ENCODE results near the gene SSTR5. TPM values are rescaled to one million over a fixed set of nuclear protein-coding genes. Genes with fewer than 3 reads are reported as not detected.

The SSTR5 gene
- total and polyA plus RNA-seq, 12 donors: 0.17 to 14.4 (median 2.5) TPM; not detected in 2

DNA sequence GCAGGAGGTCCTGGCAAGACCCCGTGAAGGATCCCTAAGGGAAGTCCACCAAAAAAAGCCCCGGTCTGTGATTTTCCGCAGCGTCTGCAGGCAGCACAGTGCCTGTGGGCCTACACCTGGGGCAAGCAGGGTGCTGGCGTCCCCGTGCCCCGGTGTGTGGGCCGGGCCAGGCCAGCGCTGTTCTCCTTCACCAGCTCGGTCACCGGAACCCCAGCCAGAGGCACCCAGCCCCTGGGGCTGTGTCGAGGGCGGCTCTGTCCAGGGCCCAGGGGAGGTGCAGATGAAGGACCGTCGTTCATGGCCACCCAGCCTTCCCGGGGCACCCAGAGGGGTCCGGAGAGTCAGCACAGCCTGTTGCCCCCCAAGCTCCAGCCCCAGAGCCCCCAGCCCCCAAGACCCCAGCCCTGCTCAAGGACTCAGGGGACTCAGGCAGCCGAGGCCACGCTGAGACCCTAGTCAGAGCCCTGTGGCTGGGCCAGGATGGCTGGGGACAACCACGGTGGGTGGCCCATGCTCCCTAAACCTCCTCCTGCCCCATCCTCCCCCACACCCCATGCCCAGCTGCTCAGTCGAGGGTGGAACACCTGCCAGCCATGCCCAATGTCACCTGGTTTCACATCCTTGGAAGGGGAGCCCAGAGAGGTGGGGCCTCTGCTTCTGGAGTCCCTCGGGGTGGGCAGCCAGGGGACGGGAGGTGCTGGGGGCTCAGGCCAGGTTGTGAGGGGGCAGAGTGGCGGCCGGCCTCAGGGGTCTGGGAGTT, 29.2 kb downstream of the SSTR5 start:
- 60 to 65% (median 65%) methylated on average over 6 to 25 of the region's 25 CpGs for WGBS, 4 donors

DNA sequence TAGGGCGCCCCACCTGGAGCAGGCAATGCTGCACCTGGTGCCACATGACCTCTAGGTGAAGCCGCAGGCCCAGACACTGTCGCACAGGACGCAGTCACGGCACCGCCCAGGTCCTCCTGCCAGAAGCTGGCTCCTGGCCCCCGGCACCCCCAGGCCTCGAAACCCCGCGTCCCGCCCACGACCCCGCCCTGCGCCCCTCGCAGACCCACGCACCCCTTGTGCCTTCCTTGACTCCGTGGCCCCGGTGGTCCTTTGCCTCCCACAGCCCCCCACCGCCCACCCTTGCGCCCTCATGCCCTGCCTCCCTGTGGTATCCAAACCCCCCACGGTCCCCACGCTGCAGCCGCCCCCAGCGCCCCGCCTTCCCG, 29.8 kb downstream of the SSTR5 start:
- WGBS, 4 donors: 21 to 58% (median 49%) methylated on average over 2 to 26 of the region's 26 CpGs
- H3K36me3 ChIP-seq (replicated peaks in 1 of 2): no peaks in the 10 kb centered on the region
- H3K4me1 ChIP-seq (replicated peaks in 1 of 2): peaks cover 0 to 13% of the 10 kb centered on the region in 2 donors
- no peak overlapping the region for H3K27ac ChIP-seq
- TF ChIP-seq, protein P1, sequence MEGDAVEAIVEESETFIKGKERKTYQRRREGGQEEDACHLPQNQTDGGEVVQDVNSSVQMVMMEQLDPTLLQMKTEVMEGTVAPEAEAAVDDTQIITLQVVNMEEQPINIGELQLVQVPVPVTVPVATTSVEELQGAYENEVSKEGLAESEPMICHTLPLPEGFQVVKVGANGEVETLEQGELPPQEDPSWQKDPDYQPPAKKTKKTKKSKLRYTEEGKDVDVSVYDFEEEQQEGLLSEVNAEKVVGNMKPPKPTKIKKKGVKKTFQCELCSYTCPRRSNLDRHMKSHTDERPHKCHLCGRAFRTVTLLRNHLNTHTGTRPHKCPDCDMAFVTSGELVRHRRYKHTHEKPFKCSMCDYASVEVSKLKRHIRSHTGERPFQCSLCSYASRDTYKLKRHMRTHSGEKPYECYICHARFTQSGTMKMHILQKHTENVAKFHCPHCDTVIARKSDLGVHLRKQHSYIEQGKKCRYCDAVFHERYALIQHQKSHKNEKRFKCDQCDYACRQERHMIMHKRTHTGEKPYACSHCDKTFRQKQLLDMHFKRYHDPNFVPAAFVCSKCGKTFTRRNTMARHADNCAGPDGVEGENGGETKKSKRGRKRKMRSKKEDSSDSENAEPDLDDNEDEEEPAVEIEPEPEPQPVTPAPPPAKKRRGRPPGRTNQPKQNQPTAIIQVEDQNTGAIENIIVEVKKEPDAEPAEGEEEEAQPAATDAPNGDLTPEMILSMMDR (IDR thresholded peaks at IDR 0.05): no peak
- no peak for TF ChIP-seq POLR2A (IDR thresholded peaks at IDR 0.05)
- no peaks in the 10 kb centered on the region for H3K9me3 ChIP-seq (replicated peaks in 1 of 3)
- no peak for DNase-seq
- H3K4me3 ChIP-seq: no peak overlapping the region
- H3K27me3 ChIP-seq: peaks cover 12% of the 10 kb centered on the region
- intact Hi-C loops (cut with DNase I): loop anchor here in 1 of 2 donors (2.0 kb wide), 1 partner anchor 46 kb away; no protein-coding TSS in a partner anchor

More for the DNA sequence above, 29.2 kb downstream of the SSTR5 start:
- intact Hi-C loops (cut with DNase I): loop anchor here in 1 of 2 donors (2.0 kb wide), 1 partner anchor 45 kb away; no protein-coding TSS in a partner anchor
- H3K4me1 ChIP-seq (replicated peaks in 1 of 2): peaks cover 0 to 13% of the 10 kb centered on the region in 2 donors
- no peak overlapping the region for H3K27ac ChIP-seq
- H3K36me3 ChIP-seq (replicated peaks in 1 of 2): no peaks in the 10 kb centered on the region
- TF ChIP-seq, protein P1 (IDR thresholded peaks at IDR 0.05): no peak
- no peak for TF ChIP-seq POLR2A (IDR thresholded peaks at IDR 0.05)
- no peak for DNase-seq
- no peak overlapping the region for H3K4me3 ChIP-seq
- peaks cover 12% of the 10 kb centered on the region for H3K27me3 ChIP-seq
- no peaks in the 10 kb centered on the region for H3K9me3 ChIP-seq (replicated peaks in 1 of 3)

DNA sequence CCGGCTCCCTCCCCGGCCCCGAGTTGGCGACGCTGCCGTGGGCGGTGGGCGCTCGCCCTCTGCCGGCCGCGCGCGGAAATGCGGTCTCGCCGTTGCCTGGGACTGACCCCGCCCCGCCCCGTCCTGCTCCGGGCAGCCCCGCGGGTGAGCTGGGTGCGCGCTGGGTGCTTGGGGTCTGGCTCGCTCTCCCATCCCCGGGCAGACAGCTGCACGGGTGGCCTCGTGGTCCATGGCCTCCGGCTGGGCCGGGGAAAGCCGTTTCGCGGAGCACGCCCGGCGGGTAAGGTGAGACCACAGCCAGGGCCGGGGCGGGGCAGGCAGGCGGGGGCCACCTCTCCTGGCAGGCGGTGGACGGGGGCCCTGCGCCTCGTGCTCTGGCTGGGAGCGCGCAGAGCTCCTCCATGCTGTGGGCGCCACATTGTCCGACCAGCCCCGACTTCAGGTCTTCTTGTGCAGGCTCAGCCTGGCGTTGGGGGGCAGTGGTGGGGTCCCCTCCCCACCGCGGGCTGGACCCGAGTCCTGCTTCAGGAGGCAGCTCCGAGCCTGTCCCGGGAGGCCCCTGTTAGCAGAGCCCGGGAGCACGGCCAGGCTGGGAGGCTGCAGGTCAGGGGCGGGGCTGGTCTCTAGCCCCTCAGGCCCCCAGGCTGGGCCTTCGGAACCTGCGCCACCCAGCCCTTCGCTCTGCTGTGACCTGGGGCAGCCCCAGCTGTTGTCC, 30.5 kb downstream of the SSTR5 start:
- 7 to 14% (median 8%) methylated on average over 6 to 60 of the region's 61 CpGs for WGBS, 4 donors
- H3K9me3 ChIP-seq (replicated peaks in 1 of 3): no peaks in the 10 kb centered on the region
- TF ChIP-seq, protein P1 (IDR thresholded peaks at IDR 0.05): peak in 5 of 6 experiments; percentile 33 to 84 (median 56)
- TF ChIP-seq POLR2A (IDR thresholded peaks at IDR 0.05): no peak
- no peak overlapping the region for H3K27ac ChIP-seq
- DNase-seq: peak in 6 of 7 donors; percentile 45 to 79 (median 68)
- H3K4me3 ChIP-seq: no peak overlapping the region
- H3K27me3 ChIP-seq: peaks cover 12% of the 10 kb centered on the region
- intact Hi-C loops (cut with DNase I): loop anchor here in 1 of 2 donors (2.0 kb wide), 1 partner anchor 46 kb away; no protein-coding TSS in a partner anchor
- peaks cover 0 to 9% of the 10 kb centered on the region in 2 donors for H3K4me1 ChIP-seq (replicated peaks in 1 of 2)
- H3K36me3 ChIP-seq (replicated peaks in 1 of 2): no peaks in the 10 kb centered on the region

DNA sequence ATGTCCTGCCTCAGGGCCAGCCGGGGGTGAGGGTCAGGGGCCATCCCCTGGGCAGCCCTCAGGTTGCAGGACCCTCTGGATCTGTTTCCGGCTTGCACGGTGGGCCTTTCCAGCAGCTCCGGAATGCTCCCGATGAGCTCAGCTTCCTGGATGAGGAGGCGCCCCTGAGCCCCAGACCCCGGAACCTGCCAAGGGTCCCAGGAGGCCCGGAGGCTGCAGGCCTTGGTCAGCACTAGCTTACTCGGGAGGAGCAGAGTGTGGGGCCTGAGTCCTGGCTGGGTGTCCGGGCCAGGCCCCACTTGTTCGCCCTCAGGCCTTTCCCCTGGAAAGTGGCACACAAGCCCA, 31.1 kb downstream of the SSTR5 start:
- H3K4me1 ChIP-seq (replicated peaks in 1 of 2): peaks cover 0 to 4% of the 10 kb centered on the region in 2 donors
- 28 to 45% (median 42%) methylated on average over 4 to 11 of the region's 11 CpGs; no CpG with 5 or more reads in 1 of the 4 donors for WGBS, 4 donors
- peaks cover 12% of the 10 kb centered on the region for H3K27me3 ChIP-seq
- intact Hi-C loops (cut with DNase I): loop anchor here in 1 of 2 donors (2.0 kb wide), 1 partner anchor 47 kb away; no protein-coding TSS in a partner anchor
- no peak for DNase-seq
- no peak overlapping the region for H3K4me3 ChIP-seq
- H3K9me3 ChIP-seq (replicated peaks in 1 of 3): no peaks in the 10 kb centered on the region
- H3K36me3 ChIP-seq (replicated peaks in 1 of 2): no peaks in the 10 kb centered on the region
- H3K27ac ChIP-seq: no peak overlapping the region
- TF ChIP-seq, protein P1 (IDR thresholded peaks at IDR 0.05): no peak
- TF ChIP-seq POLR2A (IDR thresholded peaks at IDR 0.05): no peak
